HCT116 (cell line): ENCODE data around the gene BCL6. TPM values are rescaled to one million over a fixed set of nuclear protein-coding genes. Genes with fewer than 3 reads are reported as not detected.

Experiments used
- ATAC-seq: fragments of 200-7000 bp; cut with Tn5 transposase; 2 replicates; pipeline ENCODE4 v1.9.1; 2020; ENCODE audit warnings: mild to moderate bottlenecking, moderate library complexity
- BruUV-seq: library from RNA; stranded (reverse); fragments of 400-500 nt; replicated peaks from 2 replicates; lab custom pipeline; 2021; lab: Mats Ljungman, UMichigan
- CTCF ChIA-PET: fragments of 300-600 bp; sonication (Branson Sonifier 250); formaldehyde crosslinking; loops from one replicate; lab custom pipeline; 2021; ENCODE audit warnings: antibody characterized with exemption; lab: Charles Lee
- POLR2A ChIA-PET: fragments of 300-600, 350-600 bp; sonication (Branson Sonifier 250); formaldehyde crosslinking; loops from one replicate; lab custom pipeline; 2021; ENCODE audit warnings: antibody characterized with exemption; lab: Charles Lee
- RAD21 ChIA-PET, 2 experiments: fragments of 300-600 bp; sonication (Branson Sonifier 250); formaldehyde crosslinking; loops; one replicate each; lab custom pipeline; 2023; ENCODE audit warnings: low total read pairs in 2 of 2; ENCODE audit not compliant: uncharacterized antibody in 2 of 2, unreplicated experiment in 2 of 2, low non-redundant PET in 1 of 2; lab: Charles Lee
- DNase-seq: peaks from one replicate; pipeline ENCODE4 v3.0.0-alpha.2; 2010; ENCODE audit warnings: low read depth, low spot score
- H2AFZ ChIP-seq: fragments of 200-600 bp; shearing (Covaris generic), sonication (generic); 2 replicates; pipeline ENCODE4 v1.6.1; 2017; ENCODE audit warnings: low read depth, mixed run types, mixed read lengths, antibody characterized with exemption, low read length; ENCODE audit not compliant: poor library complexity, severe bottlenecking
- H3K27ac ChIP-seq: 2 replicates; pipeline ENCODE4 v1.5.1; 2012; ENCODE audit warnings: low read depth, low read length
- H3K27me3 ChIP-seq: fragments of 200-600 bp; sonication (generic); 2 replicates; pipeline ENCODE4 v1.6.1; 2016; ENCODE audit warnings: mixed run types, low read length, mixed read lengths; ENCODE audit not compliant: insufficient read depth
- H3K36me3 ChIP-seq, 2 experiments: fragments of 200-500 bp in 1 of 2; fragments of 200-600 bp in 1 of 2; sonication (Bioruptor generic) in 1 of 2; sonication (generic) in 1 of 2; 2 replicates each; pipeline versions ENCODE4 v1.5.1 to v1.6.1; 2014 to 2016; ENCODE audit warnings: low read length in 2 of 2, inconsistent platforms in 1 of 2, mixed read lengths in 1 of 2, mixed run types in 1 of 2; ENCODE audit not compliant: insufficient read depth in 2 of 2, control insufficient read depth in 1 of 2
- H3K4me1 ChIP-seq, 2 experiments: fragments of 200-600 bp in 1 of 2; sonication (generic) in 1 of 2; 2 replicates each; pipeline versions ENCODE4 v1.5.1 to v1.6.1; 2012 to 2017; ENCODE audit warnings: low read length in 2 of 2, inconsistent platforms in 1 of 2, mild to moderate bottlenecking in 1 of 2, mixed read lengths in 1 of 2, mixed run types in 1 of 2, moderate library complexity in 1 of 2; ENCODE audit not compliant: insufficient read depth in 2 of 2, control insufficient read depth in 1 of 2
- H3K4me2 ChIP-seq: fragments of 200-600 bp; sonication (generic); 2 replicates; pipeline ENCODE4 v1.6.1; 2017; ENCODE audit warnings: mixed run types, low read length, mixed read lengths
- H3K4me3 ChIP-seq, 2 experiments: fragments of 200-600 bp in 1 of 2; sonication (generic) in 1 of 2; replicated peaks in 1 of 2; 2 replicates each; pipeline ENCODE4 v1.5.1; 2011 to 2016; ENCODE audit warnings: low read length in 2 of 2, control low read depth in 1 of 2, low read depth in 1 of 2, mild to moderate bottlenecking in 1 of 2, mixed read lengths in 1 of 2, mixed run types in 1 of 2
- H3K79me2 ChIP-seq: fragments of 200-600 bp; sonication (generic); 2 replicates; pipeline ENCODE4 v1.6.1; 2017; ENCODE audit warnings: mild to moderate bottlenecking, mixed run types, low read length, moderate library complexity, mixed read lengths; ENCODE audit not compliant: insufficient read depth
- H3K9ac ChIP-seq: fragments of 200-600 bp; sonication (generic); 2 replicates; pipeline ENCODE4 v1.6.1; 2016; ENCODE audit warnings: low read length, mixed read lengths
- H3K9me2 ChIP-seq: fragments of 200-600 bp; sonication (generic), shearing (Covaris generic); 2 replicates; pipeline ENCODE4 v1.6.1; 2017; ENCODE audit warnings: mixed run types, mild to moderate bottlenecking, moderate library complexity; ENCODE audit not compliant: insufficient read depth
- H3K9me3 ChIP-seq, 2 experiments: fragments of 200-500 bp in 1 of 2; fragments of 200-600 bp in 1 of 2; sonication (Bioruptor generic) in 1 of 2; sonication (generic) in 1 of 2; 2 replicates each; pipeline ENCODE4 v1.6.1; 2014 to 2017; ENCODE audit warnings: low read length in 2 of 2, mixed read lengths in 2 of 2, inconsistent platforms in 1 of 2, low read depth in 1 of 2, mild to moderate bottlenecking in 1 of 2, mixed run types in 1 of 2, moderate library complexity in 1 of 2; ENCODE audit not compliant: control insufficient read depth in 1 of 2, insufficient read depth in 1 of 2
- H4K20me1 ChIP-seq: fragments of 200-600 bp; sonication (generic), shearing (Covaris generic); 2 replicates; pipeline ENCODE4 v1.6.1; 2017; ENCODE audit warnings: mixed run types, mild to moderate bottlenecking, moderate library complexity; ENCODE audit not compliant: insufficient read depth
- CBX3 ChIP-seq: IDR thresholded peaks from 2 replicates; pipeline ENCODE4 v1.6.1; 2012; ENCODE audit warnings: low read depth
- EZH2 ChIP-seq: fragments of 200-600 bp; sonication (generic); IDR thresholded peaks from 2 replicates; pipeline ENCODE4 v1.6.1; 2017; ENCODE audit warnings: antibody characterized with exemption, mixed run types
- FOSL1 ChIP-seq: IDR thresholded peaks from 2 replicates; pipeline ENCODE4 v1.6.1; 2012; ENCODE audit warnings: low read depth
- JUND ChIP-seq: IDR thresholded peaks from 2 replicates; pipeline ENCODE4 v1.6.1; 2012
- POLR2AphosphoS5 ChIP-seq: IDR thresholded peaks from 2 replicates; pipeline ENCODE4 v1.6.1; 2011; ENCODE audit warnings: mild to moderate bottlenecking, low read depth, low read length, moderate library complexity
- SIN3A ChIP-seq: IDR thresholded peaks from 2 replicates; pipeline ENCODE4 v1.6.1; 2012; ENCODE audit warnings: low read depth
- TCF7L2 ChIP-seq: IDR thresholded peaks from 2 replicates; pipeline ENCODE4 v1.7.0; 2011; ENCODE audit warnings: borderline replicate concordance, inconsistent platforms; ENCODE audit not compliant: insufficient read depth, insufficient read length; ENCODE audit errors: extremely low read depth
- YY1 ChIP-seq: IDR thresholded peaks from 2 replicates; pipeline ENCODE4 v1.6.1; 2011; ENCODE audit warnings: low read length, low read depth, moderate library complexity, mild to moderate bottlenecking; ENCODE audit not compliant: insufficient replicate concordance; ENCODE audit errors: extremely low read depth
- ZFX ChIP-seq: fragments of 450-650 bp; IDR thresholded peaks from 2 replicates; pipeline ENCODE4 v1.6.1; 2017
- ZNF274 ChIP-seq: fragments of 200-500 bp; sonication (Bioruptor generic); IDR thresholded peaks from 2 replicates; pipeline ENCODE4 v1.6.1; 2014; ENCODE audit warnings: mild to moderate bottlenecking, low read depth, low read length, inconsistent platforms
- intact Hi-C: fragments of 100-400 bp; cut with micrococcal nuclease; formaldehyde crosslinking; loops from 2 replicates; pipeline ENCODE4 v1.10.0; 2022
- total RNA-seq: library from RNA; stranded (reverse); gene quantifications from one replicate; pipeline ENCODE4 v1.2.1, GENCODE V29; 2021; ENCODE audit not compliant: unreplicated experiment
- TF ChIP-seq, protein P1 (sequence below): IDR thresholded peaks from 2 replicates; pipeline ENCODE4 v1.6.1; 2011; ENCODE audit warnings: mild to moderate bottlenecking, low read length, moderate library complexity; ENCODE audit not compliant: insufficient replicate concordance; ENCODE audit errors: extremely low read depth
- TF ChIP-seq, protein P2 (sequence below): IDR thresholded peaks from 2 replicates; pipeline ENCODE4 v1.6.1; 2012
- TF ChIP-seq, protein P3 (sequence below), 3 experiments: fragments of 200-600 bp in 1 of 3; sonication (generic) in 1 of 3; IDR thresholded peaks in 2 of 3; conservative IDR thresholded peaks in 1 of 3; 2 replicates each; pipeline ENCODE4 v1.5.1; 2012 to 2017; ENCODE audit warnings: low read depth in 2 of 3, low read length in 2 of 3, antibody characterized with exemption in 1 of 3, borderline replicate concordance in 1 of 3, control low read depth in 1 of 3, mild to moderate bottlenecking in 1 of 3, mixed read lengths in 1 of 3, mixed run types in 1 of 3, moderate library complexity in 1 of 3; ENCODE audit not compliant: insufficient read depth in 1 of 3

Gene BCL6
- total RNA-seq, 1 experiment from 2014 or later: 17.5 TPM

DNA sequence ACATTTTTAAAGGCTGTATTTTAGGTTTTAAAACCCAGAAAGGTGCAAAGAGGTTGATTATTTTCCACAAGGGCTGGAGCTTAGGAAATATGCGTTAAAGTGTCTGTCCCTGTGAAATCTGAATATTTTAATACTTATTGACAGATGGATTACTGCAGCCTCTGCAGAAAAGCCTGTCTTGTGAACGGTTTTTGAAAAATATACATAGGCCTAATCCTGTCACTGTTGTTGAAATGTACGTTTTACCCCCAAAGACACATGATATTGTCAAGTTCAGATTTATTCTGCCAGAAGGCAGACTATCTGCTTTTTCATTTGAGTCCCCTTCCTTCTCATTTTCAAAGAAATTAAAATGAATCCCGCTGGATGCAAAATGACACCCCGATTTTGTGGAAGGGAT lies 2.2 kb upstream of the BCL6 start:
- Histone ChIP-seq H3K9me2 (no peaks in the 10 kb centered on the region), H3K27ac (no peak overlapping the region), H2AFZ (peak overlapping the region; percentile 19), H3K9ac (no peak overlapping the region), H3K79me2 (peaks cover 6% of the 10 kb centered on the region; the same call in 1 of the 2 replicates), H3K4me2 (peak overlapping the region; percentile 26; the same call in 1 of the 2 replicates), H3K4me3 (no peak overlapping the region), H3K9me3 (no peaks in the 10 kb centered on the region), H3K27me3 (no peaks in the 10 kb centered on the region), H3K36me3 (no peaks in the 10 kb centered on the region), H4K20me1 (no peaks in the 10 kb centered on the region), H3K4me1 (peaks cover 28 to 54% of the 10 kb centered on the region in 2 experiments)
- ATAC-seq (no peak), DNase-seq (no peak)
- intact Hi-C loops: loop anchor here (5.0 to 10.0 kb wide), 6 partner anchors 217 to 1085 kb away; partner anchors contain the start of gene LPP
- no peak for TF ChIP-seq TCF7L2
- no peak for TF ChIP-seq FOSL1
- no peak for TF ChIP-seq ZFX
- TF ChIP-seq, protein P1, sequence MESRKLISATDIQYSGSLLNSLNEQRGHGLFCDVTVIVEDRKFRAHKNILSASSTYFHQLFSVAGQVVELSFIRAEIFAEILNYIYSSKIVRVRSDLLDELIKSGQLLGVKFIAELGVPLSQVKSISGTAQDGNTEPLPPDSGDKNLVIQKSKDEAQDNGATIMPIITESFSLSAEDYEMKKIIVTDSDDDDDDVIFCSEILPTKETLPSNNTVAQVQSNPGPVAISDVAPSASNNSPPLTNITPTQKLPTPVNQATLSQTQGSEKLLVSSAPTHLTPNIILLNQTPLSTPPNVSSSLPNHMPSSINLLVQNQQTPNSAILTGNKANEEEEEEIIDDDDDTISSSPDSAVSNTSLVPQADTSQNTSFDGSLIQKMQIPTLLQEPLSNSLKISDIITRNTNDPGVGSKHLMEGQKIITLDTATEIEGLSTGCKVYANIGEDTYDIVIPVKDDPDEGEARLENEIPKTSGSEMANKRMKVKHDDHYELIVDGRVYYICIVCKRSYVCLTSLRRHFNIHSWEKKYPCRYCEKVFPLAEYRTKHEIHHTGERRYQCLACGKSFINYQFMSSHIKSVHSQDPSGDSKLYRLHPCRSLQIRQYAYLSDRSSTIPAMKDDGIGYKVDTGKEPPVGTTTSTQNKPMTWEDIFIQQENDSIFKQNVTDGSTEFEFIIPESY: no peak
- TF ChIP-seq CBX3: no peak
- TF ChIP-seq, protein P2, sequence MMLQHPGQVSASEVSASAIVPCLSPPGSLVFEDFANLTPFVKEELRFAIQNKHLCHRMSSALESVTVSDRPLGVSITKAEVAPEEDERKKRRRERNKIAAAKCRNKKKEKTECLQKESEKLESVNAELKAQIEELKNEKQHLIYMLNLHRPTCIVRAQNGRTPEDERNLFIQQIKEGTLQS: no peak
- TF ChIP-seq SIN3A: no peak
- no peak for TF ChIP-seq YY1
- no peak for TF ChIP-seq EZH2
- TF ChIP-seq ZNF274: no peak
- TF ChIP-seq JUND: no peak
- TF ChIP-seq, protein P3, sequence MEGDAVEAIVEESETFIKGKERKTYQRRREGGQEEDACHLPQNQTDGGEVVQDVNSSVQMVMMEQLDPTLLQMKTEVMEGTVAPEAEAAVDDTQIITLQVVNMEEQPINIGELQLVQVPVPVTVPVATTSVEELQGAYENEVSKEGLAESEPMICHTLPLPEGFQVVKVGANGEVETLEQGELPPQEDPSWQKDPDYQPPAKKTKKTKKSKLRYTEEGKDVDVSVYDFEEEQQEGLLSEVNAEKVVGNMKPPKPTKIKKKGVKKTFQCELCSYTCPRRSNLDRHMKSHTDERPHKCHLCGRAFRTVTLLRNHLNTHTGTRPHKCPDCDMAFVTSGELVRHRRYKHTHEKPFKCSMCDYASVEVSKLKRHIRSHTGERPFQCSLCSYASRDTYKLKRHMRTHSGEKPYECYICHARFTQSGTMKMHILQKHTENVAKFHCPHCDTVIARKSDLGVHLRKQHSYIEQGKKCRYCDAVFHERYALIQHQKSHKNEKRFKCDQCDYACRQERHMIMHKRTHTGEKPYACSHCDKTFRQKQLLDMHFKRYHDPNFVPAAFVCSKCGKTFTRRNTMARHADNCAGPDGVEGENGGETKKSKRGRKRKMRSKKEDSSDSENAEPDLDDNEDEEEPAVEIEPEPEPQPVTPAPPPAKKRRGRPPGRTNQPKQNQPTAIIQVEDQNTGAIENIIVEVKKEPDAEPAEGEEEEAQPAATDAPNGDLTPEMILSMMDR (IDR thresholded peaks at IDR 0.05 in 2 of 3, conservative IDR thresholded peaks at IDR 0.05 in 1 of 3; ENCODE audit: borderline replicate concordance in 1 of 3, insufficient read depth in 1 of 3, low read depth in 2 of 3, low read length in 2 of 3): no peak
- TF ChIP-seq POLR2AphosphoS5: no peak
- ChIA-PET RAD21 (no interaction called here), CTCF (interaction anchor here (0.7 to 4.3 kb wide), 6 partner anchors 8 to 1207 kb away, joined by 3 to 37 read pairs (median 4); no protein-coding TSS in a partner anchor), POLR2A (interaction anchor here (0.9 kb wide), 1 partner anchor 1207 kb away, joined by 3 read pairs; no protein-coding TSS in a partner anchor)
- BruUV-seq: no TSS peak
